NK-92 treated with Interleukin-12 subunit alpha and Interleukin-12 subunit beta, amount 100 ng/mL, for 24 hours (cell line): Measurements from ENCODE around the gene CYP4A22.
A peak's percentile ranks its signal among the peaks of the same experiment; 100 is the strongest.
"Not testable (repeated sequence)": the region's sequence is repeated elsewhere in the genome, so short reads cannot be mapped to it uniquely, and the experiment has no call there.

Experiments
- DNase-seq: peaks from one replicate; lab custom pipeline; 2025; lab: John Stamatoyannopoulos, UW

Gene CYP4A22, protein sequence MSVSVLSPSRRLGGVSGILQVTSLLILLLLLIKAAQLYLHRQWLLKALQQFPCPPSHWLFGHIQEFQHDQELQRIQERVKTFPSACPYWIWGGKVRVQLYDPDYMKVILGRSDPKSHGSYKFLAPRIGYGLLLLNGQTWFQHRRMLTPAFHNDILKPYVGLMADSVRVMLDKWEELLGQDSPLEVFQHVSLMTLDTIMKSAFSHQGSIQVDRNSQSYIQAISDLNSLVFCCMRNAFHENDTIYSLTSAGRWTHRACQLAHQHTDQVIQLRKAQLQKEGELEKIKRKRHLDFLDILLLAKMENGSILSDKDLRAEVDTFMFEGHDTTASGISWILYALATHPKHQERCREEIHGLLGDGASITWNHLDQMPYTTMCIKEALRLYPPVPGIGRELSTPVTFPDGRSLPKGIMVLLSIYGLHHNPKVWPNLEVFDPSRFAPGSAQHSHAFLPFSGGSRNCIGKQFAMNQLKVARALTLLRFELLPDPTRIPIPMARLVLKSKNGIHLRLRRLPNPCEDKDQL

DNA sequence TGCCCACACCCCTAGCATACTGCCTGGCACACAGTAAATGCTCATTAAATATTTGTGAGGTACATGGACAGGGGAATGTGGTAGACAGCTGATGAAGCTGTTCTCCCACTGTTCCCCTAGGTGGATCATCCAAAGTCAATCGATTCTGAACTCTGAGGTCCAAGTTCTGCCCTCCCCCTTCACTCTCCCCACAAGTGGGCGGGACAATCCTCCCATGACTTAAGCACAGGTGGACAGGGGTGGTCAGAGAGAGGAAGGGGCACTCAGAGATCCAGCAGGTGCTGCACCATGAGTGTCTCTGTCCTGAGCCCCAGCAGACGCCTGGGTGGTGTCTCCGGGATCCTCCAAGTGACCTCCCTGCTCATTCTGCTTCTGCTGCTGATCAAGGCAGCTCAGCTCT is at the start of gene CYP4A22:
TSS of gene CYP4A22 (plus strand) at position 244 of the 400 bp plus-strand sequence. CDS start at position 289, 45 bp downstream.
- no peak for DNase-seq

DNA sequence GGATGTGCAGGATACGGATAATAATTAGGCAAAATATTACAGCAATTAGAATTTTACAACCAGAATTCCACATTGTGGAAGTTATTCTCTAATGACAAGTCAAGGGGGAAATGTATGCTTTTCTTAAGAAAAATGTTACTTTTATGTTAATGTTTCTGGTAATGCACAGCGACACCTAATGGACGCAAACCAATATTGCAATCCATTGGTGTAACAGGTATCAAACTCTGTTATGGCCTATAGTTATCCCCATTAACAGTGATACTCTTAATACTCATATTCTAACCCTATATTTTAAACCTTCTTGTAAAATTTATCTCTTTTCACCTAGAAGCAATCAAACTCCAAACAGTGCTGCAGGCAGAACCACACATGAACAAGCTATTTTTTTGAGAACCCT is 47.9 kb upstream of the CYP4A22 start:
- peak; percentile 7 for DNase-seq

DNA sequence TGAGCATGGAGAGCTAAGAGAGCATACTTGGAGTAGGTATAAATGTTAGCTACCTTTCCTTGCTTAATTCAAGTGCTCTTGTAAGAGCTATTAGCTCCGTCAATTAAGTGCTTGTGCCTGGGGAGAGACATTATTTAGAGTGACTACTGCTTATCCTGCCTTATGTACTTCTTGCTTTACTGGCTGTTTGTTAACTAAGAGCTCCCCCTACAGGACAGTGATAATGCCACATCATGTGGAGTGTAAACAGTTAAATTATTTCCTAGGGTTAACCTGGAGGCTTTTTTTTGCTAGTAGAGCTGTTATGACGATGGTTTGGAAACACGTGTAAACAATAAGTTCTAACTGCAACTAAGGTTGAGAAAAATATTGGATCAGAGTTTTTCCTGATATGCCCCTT is 45.8 kb upstream of the CYP4A22 start:
- not testable (repeated sequence) for DNase-seq

DNA sequence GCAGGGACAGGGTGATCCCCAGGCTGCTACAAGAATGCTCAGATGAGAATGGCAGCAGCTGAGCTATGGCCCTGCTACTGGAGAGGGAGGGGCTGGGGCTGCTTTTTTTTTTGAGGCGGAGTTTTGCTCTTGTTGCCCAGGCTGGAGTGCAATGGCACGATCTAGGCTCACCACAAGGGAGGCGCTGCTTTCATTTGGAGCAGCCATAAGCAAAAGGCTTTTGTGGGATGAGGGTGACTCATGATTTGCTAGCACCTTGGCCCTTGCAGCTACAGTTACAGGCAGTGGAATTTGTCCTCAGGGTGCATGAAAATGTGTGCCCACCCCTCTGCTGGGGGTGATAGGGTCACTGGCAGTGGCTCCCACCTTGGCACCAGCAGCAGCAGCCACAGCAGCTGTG is 32.4 kb upstream of the CYP4A22 start:
- no peak for DNase-seq

DNA sequence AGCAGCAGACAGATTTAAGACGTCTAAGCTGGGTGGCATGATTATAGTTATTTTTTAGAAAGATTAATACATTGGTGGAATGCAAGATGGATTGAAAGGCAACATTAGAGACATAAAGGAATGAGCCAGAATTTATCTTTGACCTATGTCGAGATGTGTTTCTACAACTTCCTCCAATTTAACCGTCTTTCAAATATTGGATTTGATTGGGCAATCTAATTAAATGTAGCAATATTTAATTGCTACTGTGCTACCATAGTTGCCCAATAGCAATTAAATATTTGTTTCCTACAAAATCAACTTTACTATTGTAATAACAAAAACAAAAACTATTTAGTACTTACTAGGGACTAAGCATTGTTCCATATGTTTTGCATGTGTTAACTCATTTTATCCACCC is 30.4 kb upstream of the CYP4A22 start:
- DNase-seq: no peak

DNA sequence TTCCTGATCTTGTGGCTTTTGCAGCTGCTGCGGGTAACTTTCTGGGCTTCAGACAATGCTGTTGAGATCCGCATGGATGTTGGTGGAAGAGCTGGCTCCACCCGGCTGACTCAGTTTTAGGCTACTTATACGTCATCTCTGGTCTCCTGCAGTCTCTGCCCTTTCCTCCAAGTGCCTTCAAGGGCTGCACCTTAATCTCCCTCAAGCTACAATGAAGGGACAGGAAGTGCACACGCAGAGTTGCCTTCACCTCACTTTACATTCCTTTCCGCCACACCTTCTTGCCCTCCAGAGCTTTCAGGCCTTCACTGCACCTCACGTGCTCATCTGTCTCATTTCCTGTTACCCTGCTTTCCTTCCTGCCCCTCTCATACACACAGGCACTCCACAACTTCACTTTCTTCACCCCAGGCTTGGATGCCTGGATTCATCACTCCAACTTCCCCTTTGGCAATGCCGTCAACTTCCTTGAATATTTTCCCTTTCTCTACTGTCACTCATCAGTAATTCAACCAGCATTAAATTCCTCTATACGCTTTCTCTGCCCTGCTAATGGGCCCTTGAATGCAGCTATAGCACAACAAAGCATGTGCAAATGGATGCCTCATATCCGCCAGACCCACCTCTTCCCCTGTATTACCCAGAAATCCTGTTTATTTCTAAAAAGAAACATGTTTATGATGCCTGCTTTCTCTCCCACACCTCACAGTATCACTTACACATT is 29.2 kb upstream of the CYP4A22 start:
- DNase-seq: not testable (repeated sequence)

DNA sequence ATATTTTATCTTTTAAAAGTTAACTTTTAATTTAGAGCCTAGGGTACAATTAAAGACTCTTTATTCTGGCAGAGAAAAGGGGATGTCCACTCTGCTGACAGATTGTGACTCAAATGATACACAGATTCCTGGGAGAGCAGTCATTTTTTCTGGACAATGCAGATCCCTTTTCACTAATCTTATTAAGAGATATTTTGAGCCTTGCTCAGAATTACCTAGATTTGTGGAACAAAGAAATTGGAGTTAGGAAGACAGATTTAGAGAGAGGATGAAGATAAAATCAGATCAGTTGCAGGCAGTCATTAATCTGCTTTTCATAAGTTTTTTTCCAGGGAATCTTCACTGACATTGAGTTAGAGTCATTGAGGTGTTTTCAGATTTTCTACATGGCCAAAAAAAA is 27.8 kb upstream of the CYP4A22 start:
- not testable (repeated sequence) for DNase-seq

DNA sequence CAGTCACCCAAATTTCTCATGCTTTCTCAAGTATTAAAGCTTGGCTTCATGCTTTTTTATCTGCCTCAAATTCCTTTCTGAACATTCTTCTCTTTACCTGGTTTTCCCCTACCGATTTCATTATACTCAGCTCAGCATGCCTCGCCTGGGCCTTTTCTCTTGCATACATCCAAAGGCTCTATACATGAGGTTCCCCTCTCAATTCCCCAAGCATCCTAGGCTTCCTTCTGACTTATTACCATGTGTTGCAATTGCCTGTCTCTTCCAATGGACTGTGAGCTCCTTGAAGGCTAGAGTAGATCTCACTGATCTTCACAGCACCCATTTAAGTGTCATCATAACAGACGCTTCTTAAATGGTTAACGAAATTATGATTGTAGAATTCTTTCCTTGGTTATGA is 24.1 kb upstream of the CYP4A22 start:
- DNase-seq: no peak

DNA sequence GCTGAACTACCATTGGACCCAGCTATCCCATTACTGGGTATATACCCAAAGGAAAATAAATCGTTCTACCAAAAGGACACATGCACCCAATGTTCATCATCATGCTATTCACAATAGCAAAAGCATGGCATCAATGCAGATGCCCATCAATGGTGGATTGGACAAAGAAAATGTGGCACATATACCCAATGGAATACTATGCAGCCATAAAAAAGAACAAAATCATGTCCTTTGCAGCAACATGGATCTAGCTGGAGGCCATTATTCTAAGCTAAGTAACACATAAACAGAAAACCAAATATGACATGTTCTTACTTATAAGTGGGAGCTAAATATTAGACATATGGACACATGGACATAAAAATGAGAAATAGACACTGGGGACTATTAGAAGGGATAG is 16.2 kb upstream of the CYP4A22 start:
- not testable (repeated sequence) for DNase-seq

DNA sequence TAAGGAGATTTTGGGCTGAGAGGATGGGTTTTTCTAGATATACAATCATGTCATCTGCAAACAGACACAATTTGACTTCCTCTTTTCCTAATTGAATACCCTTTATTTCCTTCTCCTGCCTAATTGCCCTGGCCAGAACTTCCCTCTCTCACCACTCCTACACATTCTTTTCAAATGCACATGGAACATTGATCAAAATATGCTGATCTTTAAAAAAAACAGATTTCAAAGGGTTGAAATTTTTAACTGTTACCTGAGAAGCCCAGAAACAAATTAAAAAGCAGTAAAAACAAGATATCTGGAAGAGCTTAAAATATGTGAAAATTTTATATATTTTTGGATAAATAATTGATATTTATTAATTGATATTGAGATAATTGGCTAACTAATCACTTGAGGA is 12.4 kb upstream of the CYP4A22 start:
- DNase-seq: not testable (repeated sequence)

DNA sequence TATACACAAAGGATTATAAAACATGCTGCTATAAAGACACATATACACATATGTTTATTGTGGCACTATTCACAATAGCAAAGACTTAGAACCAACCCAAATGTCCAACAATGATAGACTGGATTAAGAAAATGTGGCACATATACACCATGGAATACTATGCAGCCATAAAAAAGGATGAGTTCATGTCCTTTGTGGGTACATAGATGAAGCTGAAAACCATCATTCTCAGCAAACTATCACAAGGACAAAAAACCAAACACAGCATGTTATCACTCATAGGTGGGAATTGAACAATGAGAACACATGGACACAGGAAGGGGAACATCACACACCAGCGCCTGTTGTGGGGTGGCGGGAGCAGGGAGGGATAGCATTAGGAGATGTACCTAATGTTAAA is 10.2 kb upstream of the CYP4A22 start:
- DNase-seq: not testable (repeated sequence)

DNA sequence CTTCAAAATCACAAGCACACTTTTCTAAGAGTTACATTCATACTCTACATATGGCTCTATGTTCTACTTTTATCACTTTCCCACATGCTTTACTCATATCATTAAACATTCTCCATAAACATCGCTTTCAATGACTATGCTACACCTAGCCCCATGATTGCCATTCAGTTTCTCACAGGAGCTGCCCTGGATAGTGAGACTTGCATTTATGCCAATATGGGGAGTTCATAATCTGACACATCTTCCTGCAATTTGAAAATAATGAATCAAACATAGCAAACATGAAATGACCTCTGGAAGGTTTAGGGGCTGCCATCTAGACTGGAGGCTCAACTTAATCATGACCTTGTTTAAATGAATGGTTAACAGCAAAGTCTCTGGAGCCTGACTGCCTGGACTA is 9.0 kb upstream of the CYP4A22 start:
- no peak for DNase-seq

DNA sequence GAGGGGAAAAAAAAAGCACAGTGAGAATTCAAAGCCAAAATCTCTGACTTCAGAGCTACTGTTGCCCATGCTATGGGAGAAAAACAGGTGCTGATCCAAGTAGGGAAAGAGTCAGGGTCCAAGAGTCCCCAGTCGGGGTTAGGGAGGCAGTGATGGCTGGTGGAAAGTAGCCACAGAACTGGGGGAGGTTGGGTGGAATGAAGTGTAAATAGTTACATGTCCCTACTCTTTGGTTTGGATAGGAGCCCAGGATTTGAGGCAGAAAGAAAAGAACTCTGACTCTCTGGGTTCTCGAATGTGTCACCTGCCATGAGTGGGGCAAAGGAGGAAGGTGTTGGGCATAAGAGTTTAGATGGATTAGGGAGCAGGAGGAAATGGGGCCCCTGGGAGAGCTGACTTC is 8.4 kb upstream of the CYP4A22 start:
- not testable (repeated sequence) for DNase-seq

DNA sequence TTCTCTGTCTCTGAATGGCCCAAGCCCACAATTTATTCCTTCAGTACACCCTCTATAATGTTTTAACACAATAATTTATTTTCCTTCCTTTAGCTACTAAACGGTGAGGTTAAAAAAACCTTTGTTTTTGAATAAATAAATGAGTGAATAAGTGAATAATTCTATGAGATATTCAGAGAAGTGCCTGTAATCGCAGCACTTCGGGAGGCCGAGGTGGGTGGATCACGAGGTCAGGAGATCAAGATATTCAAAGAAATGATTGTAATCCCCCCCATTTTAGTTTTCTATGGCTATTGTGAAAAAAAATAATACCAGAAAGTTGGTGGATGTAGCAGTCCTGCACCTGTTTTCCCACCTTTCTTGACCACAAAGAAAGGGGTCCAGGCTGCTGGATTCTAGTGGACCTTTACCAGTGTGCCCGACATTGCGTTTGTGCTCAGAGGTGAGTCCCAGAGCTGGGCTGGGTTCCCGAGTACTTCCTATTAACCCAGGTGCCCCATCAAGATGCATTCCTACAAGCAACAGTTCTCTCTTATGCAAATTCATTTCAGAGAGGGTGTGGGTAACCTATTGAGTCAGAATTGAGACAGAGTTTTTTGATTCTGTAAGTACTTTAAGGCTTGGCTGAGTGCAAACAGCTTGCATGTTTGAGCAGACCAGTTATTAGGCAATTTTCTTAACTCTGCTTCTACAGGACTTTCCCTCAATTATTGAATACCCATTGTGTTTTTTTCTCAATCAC is 7.6 kb upstream of the CYP4A22 start:
- not testable (repeated sequence) for DNase-seq

DNA sequence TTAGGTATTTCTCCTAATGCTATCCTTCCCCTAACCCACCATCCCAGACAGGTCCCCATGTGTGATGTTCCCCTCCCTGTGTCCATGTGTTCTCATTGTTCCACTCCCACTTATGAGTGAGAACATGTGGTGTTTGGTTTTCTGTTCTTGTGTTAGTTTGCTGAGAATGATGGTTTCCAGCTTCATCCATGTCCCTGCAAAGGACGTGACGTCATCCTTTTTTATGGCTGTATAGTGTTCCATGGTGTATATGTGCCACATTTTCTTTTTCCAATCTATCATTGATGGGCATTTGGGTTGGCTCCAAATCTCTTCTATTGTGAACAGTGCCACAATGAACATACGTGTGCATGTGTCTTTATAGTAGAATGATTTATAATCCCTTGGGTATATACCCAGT is 4.6 kb upstream of the CYP4A22 start:
- DNase-seq: not testable (repeated sequence)

DNA sequence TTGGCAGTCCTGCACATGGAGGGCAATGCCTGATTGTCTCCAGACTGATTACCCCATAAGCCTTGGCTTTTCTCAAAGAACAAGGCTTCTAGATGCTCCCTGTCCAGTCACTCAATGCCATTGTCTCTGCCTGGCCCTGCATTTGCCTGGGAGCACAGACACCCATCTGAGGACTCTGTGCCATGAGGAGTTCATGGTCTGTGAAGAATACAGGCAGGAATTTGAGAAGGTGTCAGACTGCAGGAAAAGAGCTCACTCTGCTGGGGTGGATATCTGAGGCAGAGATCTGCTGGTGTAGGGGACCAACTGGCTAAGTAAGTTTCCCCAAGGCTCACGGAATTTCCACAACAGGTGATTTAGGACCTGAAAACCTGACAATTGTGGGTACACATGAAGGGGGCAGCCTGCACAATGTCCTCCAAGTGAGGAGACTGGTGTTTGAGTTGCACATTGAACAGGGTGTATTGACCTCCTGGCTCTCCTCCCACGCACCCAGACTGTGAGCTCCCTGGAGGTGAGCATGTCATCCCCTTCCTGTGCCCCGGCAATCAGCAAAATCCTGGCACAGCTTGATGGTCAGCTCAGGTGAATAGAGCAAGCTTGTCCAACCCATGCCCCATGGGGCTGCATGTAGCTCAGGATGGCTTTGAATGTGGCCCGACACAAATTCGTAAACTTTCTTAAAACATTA is 829 bp downstream of the CYP4A22 start:
- no peak for DNase-seq

DNA sequence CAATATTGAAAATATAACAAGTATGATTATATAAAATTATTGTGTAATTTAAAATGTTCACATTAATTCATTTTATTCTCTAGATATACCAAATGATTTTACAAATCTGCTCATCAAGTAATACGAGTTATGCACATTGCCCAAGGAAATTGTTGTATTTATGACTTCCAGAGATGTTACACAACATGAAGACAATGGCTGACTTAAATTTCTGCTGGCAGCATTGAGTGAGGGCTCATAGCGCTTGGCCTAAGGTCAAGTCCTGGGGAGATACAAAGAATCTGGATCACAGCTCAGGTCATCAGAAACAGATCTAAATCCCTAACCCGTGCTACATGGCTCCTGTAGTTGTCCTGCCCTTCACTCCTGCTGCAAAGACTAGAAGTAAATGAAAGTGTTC is 3.1 kb downstream of the CYP4A22 start:
- DNase-seq: not testable (repeated sequence)

DNA sequence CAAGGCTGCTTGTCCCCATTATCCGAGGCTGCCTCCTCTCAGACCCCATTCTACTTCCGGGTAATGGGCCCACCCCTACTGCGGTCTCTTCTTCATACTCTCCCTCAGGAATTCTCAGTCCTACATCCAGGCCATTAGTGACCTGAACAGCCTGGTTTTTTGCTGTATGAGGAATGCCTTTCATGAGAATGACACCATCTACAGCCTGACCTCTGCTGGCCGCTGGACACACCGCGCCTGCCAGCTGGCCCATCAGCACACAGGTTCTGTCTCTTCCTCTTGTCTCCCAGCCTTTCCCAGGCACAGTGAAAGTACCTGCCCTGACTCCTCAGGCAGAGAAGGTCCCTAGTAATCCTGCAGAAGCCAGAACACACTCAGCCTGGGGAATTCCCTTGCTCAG is 6.4 kb downstream of the CYP4A22 start:
- not testable (repeated sequence) for DNase-seq

DNA sequence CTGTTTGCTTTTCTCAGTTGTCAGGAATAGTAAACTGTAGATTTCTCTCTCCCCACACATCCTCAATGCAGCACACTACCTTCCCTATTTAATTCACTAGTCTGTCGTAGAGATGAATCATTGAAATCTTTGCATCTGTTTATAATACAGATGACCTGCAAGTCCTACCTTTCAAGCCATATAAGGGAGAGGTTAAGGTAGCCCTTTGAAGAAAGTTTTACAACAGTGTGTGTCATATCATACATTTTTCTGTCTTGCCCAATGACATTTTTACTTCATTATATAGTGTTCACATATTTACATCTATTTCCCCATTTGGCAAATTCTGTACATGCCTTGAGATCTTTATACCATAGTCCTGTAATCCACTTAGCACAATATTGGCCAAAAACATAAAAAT is 9.3 kb downstream of the CYP4A22 start:
- DNase-seq: not testable (repeated sequence)

DNA sequence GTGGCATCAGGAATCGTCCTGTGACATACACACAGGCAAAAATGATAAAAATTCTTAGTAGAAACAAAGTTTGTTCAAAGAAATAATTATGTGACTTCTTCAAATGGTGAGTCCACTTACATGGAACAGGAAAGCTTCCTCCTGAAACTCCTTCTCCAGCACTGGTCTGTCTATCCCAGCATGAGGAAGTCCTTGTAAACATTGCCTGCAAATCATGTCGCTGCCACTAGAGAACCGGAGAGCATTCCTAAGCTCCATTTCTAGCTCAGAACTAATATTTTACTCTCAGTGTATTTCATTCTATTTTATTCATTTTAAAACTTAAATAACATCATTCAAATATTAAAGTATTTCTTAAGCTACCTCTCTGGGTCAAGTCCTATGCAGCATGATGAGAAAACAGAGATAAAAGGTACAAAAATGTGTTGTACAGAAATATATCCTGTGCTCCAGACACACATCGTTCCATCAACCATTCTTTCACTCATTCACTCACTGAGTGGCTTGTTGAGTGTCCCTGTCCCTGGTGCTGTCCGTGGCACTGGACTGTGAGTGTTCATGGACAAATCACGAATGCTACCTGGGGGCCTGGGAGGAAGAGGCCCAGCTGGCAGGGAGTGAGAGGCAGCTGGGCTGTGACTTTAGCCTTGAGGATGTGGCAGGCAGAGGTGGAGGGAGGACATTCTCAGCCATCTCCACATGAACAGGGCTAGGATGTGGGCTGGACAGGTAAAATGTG is 10.0 kb downstream of the CYP4A22 start:
- no peak for DNase-seq

DNA sequence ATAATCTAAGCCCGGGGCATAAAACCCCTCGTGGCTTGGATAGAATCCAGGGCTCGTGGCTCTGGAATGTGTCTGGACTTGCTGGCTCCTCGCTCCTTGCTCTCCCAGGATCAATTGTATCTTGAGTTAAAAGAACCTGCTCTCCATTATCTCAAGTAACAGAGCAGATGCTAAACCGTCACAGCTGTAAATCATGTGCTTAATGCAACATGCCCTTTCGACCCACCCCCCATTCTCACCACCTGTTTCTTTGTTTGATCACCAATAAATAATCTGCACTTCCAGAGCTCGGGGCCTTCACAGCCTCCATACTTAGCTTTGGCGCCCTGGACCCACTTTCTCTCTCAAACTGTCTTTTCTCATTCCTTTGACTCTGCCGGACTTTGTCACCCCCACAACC is 11.9 kb downstream of the CYP4A22 start:
- not testable (repeated sequence) for DNase-seq
